Vagina (tissue), 2 donors: Measurements from ENCODE around the gene HMCN2. TPM values are rescaled to one million over a fixed set of nuclear protein-coding genes. Genes with fewer than 3 reads are reported as not detected.

ENCODE experiments used
- DNase-seq, 2 donors: peaks; one replicate each; pipeline ENCODE4 v3.0.0-alpha.2; 2017; ENCODE audit errors: extremely low spot score in 2 of 2
- H3K27ac ChIP-seq: fragments of 200-600 bp; sonication (generic); one replicate; pipeline ENCODE4 v1.5.1; 2019
- H3K27me3 ChIP-seq: fragments of 200-600 bp; sonication (generic); one replicate; pipeline ENCODE4 v1.5.1; 2019
- H3K36me3 ChIP-seq, 2 donors: fragments of 200-600 bp; sonication (generic); one replicate each; pipeline ENCODE4 v1.5.1; 2017 to 2019
- H3K4me1 ChIP-seq: fragments of 200-600 bp; sonication (generic); one replicate; pipeline ENCODE4 v1.5.1; 2019
- H3K4me3 ChIP-seq, 2 donors: fragments of 200-600 bp; sonication (generic); 1 replicate in 1 of 2; 2 replicates in 1 of 2; pipeline ENCODE4 v1.5.1; 2016 to 2019
- H3K9me3 ChIP-seq: fragments of 200-600 bp; sonication (generic); one replicate; pipeline ENCODE4 v1.5.1; 2019
- CTCF ChIP-seq, 3 experiments: fragments of 450-650 bp in 2 of 3; fragments of 200-600 bp in 1 of 3; sonication (generic) in 1 of 3; IDR thresholded peaks; one replicate each; pipeline ENCODE4 v1.5.1; 2017 to 2019; ENCODE audit warnings: antibody characterized with exemption in 3 of 3, mild to moderate bottlenecking in 2 of 3, moderate library complexity in 2 of 3
- POLR2A ChIP-seq, 2 donors: fragments of 450-650 bp; IDR thresholded peaks; one replicate each; pipeline ENCODE4 v1.6.1; 2017; ENCODE audit warnings: antibody characterized with exemption in 2 of 2, mild to moderate bottlenecking in 2 of 2, moderate library complexity in 2 of 2
- POLR2AphosphoS5 ChIP-seq, 2 donors: sonication (generic); formaldehyde crosslinking; IDR thresholded peaks; one replicate each; pipeline ENCODE4 v1.9.0; 2017; ENCODE audit warnings: antibody characterized with exemption in 2 of 2, mild to moderate bottlenecking in 2 of 2, low read depth in 1 of 2; ENCODE audit not compliant: insufficient read depth in 1 of 2
- intact Hi-C: fragments of 100-400 bp; cut with DNase I; formaldehyde crosslinking; loops from one replicate; pipeline ENCODE4 v1.15.1; 2023
- total RNA-seq: library from RNA; depleted of rRNA; stranded (reverse); fragments of >200 nt; gene quantifications from one replicate; pipeline ENCODE4 v1.2.3, GENCODE V29; 2016

HMCN2 gene
- total RNA-seq, 1 donor from 2014 or later, result 5.2 TPM

DNA sequence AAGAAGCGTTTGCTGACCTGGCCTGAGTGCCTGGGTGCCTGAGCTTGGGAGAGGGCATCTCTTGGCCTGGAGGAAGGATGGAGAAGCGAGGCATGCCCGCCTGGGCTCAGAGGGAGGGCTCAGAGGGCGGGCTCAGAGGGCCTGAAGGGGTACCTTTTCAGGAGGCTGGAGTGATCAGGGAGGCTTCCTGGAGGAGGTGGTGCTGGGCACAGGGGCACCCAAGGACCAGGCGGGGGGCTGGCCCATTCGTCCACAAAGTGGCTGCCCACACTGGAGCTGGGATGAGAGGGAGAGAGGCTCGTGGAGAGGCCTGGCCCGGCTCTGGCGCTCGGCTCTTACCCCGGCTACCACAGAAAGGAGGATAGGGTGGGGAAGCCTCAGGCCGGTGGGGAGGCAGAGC is 212.0 kb downstream of the HMCN2 start:
- intact Hi-C loops, result no loop called here
- H3K27ac ChIP-seq, result no peak overlapping the region
- TF ChIP-seq CTCF (IDR thresholded peaks at IDR 0.05), result no peak
- no peak for TF ChIP-seq POLR2A (IDR thresholded peaks at IDR 0.05)
- no peak for TF ChIP-seq POLR2AphosphoS5 (IDR thresholded peaks at IDR 0.05; ENCODE audit: insufficient read depth in 1 of 2, low read depth in 1 of 2)
- no peaks in the 10 kb centered on the region for H3K27me3 ChIP-seq
- no peaks in the 10 kb centered on the region for H3K9me3 ChIP-seq
- H3K4me3 ChIP-seq, result no peak overlapping the region
- no peak for DNase-seq
- H3K4me1 ChIP-seq, result no peaks in the 10 kb centered on the region
- H3K36me3 ChIP-seq, result no peaks in the 10 kb centered on the region

- no peaks in the 10 kb centered on the region for H3K4me1 ChIP-seq
- H3K36me3 ChIP-seq, result no peaks in the 10 kb centered on the region
- H3K9me3 ChIP-seq, result no peaks in the 10 kb centered on the region
- DNase-seq, result no peak
- H3K4me3 ChIP-seq, result no peak overlapping the region
- H3K27ac ChIP-seq, result no peak overlapping the region
- no peaks in the 10 kb centered on the region for H3K27me3 ChIP-seq
- TF ChIP-seq POLR2AphosphoS5 (IDR thresholded peaks at IDR 0.05; ENCODE audit: insufficient read depth in 1 of 2, low read depth in 1 of 2), result no peak
- TF ChIP-seq POLR2A (IDR thresholded peaks at IDR 0.05), result no peak
- no peak for TF ChIP-seq CTCF (IDR thresholded peaks at IDR 0.05)
- intact Hi-C loops, result no loop called here
Measured at GRCh38 chr9:130478152-130478551, 212.6 kb downstream of the HMCN2 start.

DNA sequence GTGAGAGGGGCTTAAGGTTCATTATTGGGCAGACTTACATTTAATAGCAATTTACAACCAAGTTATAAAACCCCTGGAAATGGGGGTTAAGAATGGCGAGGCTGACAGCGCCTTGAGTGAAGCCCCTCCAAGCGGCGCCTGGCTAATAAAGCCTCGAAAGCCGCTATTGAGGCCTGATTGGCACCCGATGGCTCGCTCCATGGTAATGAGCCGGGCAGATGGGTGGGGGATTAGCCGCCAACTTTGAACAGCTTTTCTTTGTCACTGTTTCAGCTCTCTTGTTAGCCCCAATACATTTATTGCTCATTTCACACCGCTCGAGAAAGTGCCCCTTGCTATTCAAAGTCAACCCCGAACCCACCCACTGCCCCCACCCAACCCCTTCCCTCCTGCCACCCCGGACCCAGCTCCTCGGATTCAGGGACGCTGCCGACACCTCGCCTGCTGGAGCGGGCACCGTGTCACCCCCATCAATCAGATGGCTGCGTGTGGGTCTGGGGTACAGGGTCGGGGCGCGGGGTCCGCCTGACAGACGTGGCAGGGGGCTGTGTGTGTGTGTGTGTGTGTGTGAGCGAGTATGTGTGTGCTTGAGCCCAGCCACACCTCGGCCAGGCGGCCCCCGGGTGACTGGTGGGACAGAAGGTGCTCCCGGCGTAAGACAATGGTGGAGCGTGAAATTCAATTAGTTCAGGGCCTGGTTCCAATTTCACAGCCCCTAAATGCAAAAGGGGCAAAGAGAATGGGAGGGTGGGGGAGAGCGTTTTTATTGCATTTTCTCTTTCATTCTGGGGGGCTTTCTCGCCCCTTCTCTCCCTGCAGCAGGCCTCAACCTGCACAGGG is 213.4 kb downstream of the HMCN2 start:
- Histone ChIP-seq H3K27me3 (no peaks in the 10 kb centered on the region), H3K27ac (no peak overlapping the region), H3K36me3 (no peaks in the 10 kb centered on the region), H3K4me1 (no peaks in the 10 kb centered on the region), H3K9me3 (no peaks in the 10 kb centered on the region), H3K4me3 (no peak overlapping the region)
- no peak for DNase-seq
- TF ChIP-seq CTCF (IDR thresholded peaks at IDR 0.05) (no peak), POLR2AphosphoS5 (IDR thresholded peaks at IDR 0.05; ENCODE audit: insufficient read depth in 1 of 2, low read depth in 1 of 2) (no peak), POLR2A (IDR thresholded peaks at IDR 0.05) (no peak)
- intact Hi-C loops, result no loop called here

DNA sequence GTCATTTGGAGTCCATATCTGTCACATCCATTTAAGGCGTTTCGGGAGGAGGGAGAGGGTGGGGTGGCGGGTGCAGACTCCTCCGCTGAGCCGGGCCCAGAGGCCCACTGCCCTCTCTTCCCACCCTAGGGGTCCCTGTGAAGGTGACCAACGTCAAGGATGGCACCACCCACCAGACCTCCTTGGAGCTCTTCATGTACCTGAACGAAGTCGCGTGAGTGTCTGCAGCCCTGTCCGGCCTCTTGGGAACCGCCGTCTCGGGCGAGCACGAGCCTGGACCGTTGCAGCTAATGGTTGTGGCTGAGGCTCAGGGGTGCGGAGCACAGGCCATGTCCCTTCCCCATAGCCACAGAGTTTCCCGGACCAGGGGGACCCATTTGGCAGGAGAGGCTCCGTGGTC is 214.0 kb downstream of the HMCN2 start:
- H3K4me3 ChIP-seq, result no peak overlapping the region
- no peaks in the 10 kb centered on the region for H3K36me3 ChIP-seq
- no peak for DNase-seq
- H3K27me3 ChIP-seq, result no peaks in the 10 kb centered on the region
- intact Hi-C loops, result no loop called here
- H3K9me3 ChIP-seq, result no peaks in the 10 kb centered on the region
- H3K4me1 ChIP-seq, result no peaks in the 10 kb centered on the region
- H3K27ac ChIP-seq, result no peak overlapping the region
- TF ChIP-seq CTCF (IDR thresholded peaks at IDR 0.05) (no peak), POLR2AphosphoS5 (IDR thresholded peaks at IDR 0.05; ENCODE audit: insufficient read depth in 1 of 2, low read depth in 1 of 2) (no peak), POLR2A (IDR thresholded peaks at IDR 0.05) (no peak)

DNA sequence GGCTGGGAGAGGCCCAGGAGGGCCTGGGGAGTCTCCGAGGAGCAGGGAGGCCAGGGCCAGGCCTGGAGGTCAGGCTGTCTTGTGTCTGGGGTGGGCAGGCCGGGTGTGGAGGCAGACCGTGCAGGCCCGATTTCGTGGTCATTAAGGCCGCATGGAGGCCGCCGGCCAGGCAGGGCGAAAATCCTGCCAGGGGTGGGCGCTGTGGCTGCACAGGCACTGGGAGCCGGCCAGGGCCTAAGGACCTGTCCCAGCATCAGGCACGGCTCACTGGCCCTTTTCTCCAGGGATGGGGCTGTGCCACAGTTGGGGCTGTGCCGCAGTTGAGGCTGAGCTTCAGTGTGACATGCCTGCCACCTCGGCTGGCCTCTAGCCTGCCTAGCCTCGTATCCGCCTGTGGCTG is 215.1 kb downstream of the HMCN2 start:
- intact Hi-C loops, result no loop called here

More for the DNA sequence above, 215.1 kb downstream of the HMCN2 start:
- Histone ChIP-seq H3K27ac (no peak overlapping the region), H3K4me3 (no peak overlapping the region), H3K36me3 (no peaks in the 10 kb centered on the region), H3K9me3 (no peaks in the 10 kb centered on the region), H3K27me3 (no peaks in the 10 kb centered on the region), H3K4me1 (no peaks in the 10 kb centered on the region)
- DNase-seq, result no peak
- TF ChIP-seq CTCF (IDR thresholded peaks at IDR 0.05) (no peak), POLR2A (IDR thresholded peaks at IDR 0.05) (no peak), POLR2AphosphoS5 (IDR thresholded peaks at IDR 0.05; ENCODE audit: insufficient read depth in 1 of 2, low read depth in 1 of 2) (no peak)
